Neutrophil (primary cell): Measurements from ENCODE around the gene GPR161.

Source experiments
- H3K27ac ChIP-seq: fragments of 200-600 bp; sonication (generic); 2 replicates; pipeline ENCODE4 v1.5.1; 2016; ENCODE audit warnings: mild to moderate bottlenecking, moderate library complexity
- H3K27me3 ChIP-seq: fragments of 200-600 bp; sonication (generic); 2 replicates; pipeline ENCODE4 v1.6.0; 2016; ENCODE audit warnings: mild to moderate bottlenecking
- H3K36me3 ChIP-seq: fragments of 200-600 bp; sonication (generic); 2 replicates; pipeline ENCODE4 v1.5.1; 2017
- H3K4me1 ChIP-seq, 2 experiments: fragments of 200-600 bp in 1 of 2; sonication (generic) in 1 of 2; 1 replicate in 1 of 2; 2 replicates in 1 of 2; pipeline versions ENCODE4 v1.5.1 to v1.6.1; 2013 to 2016; ENCODE audit warnings: low read depth in 1 of 2, low read length in 1 of 2, mild to moderate bottlenecking in 1 of 2, moderate library complexity in 1 of 2; ENCODE audit not compliant: control insufficient read depth in 1 of 2, insufficient read depth in 1 of 2
- H3K4me3 ChIP-seq, 2 experiments: fragments of 200-600 bp in 1 of 2; sonication (generic) in 1 of 2; 1 replicate in 1 of 2; 2 replicates in 1 of 2; pipeline ENCODE4 v1.5.1; 2013 to 2016; ENCODE audit warnings: low read depth in 1 of 2, low read length in 1 of 2, mild to moderate bottlenecking in 1 of 2, moderate library complexity in 1 of 2
- H3K9me3 ChIP-seq: fragments of 200-600 bp; sonication (generic); 2 replicates; pipeline ENCODE4 v1.5.1; 2016
- TF ChIP-seq, protein P1 (sequence below): fragments of 200-600 bp; sonication (generic); IDR thresholded peaks from 2 replicates; pipeline ENCODE4 v1.5.1; 2016; ENCODE audit warnings: antibody characterized with exemption

The GPR161 gene

DNA sequence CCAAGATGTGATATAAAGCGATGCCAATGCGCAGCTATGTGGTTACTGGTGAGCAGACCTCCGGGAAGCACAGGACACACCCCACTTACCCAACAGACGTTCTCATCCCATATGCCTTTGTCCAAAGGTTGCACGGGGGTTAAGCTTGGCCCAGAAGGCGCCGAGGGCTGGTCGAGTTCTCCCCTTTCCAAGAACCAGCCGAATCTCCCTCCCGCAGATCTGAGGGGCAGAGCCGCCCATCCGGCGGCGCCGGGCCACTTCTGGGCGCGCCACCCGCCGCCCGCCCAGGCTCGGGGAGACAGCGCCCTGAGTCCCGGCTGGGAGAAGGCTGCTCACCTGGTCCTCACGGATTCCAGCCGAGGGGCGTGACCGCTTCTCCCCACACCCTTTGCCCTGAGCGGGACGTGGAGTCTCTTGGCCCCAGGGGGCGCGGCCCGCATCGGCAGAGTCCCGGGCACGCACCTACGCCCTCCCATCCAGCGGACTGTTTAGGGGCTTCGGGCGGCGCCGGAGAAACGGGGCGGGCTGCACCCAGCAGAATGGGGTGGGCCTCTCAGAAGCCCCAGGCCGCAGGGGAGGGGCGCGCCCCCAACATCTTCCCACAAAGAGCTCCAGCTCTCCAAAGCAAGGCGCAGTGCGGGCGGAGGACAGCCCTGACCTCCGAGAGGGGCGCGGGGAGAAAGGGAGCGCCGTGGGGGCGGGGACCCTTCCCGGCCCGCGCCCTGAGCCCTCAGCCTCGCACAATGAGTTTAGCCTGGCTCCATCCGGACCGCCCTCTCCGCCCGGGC is 615 bp downstream of the GPR161 start:
- no peak overlapping the region for H3K27ac ChIP-seq
- peaks cover 12 to 15% of the 10 kb centered on the region in 2 experiments for H3K4me1 ChIP-seq
- no peaks in the 10 kb centered on the region for H3K36me3 ChIP-seq
- H3K9me3 ChIP-seq: no peaks in the 10 kb centered on the region
- H3K27me3 ChIP-seq: peaks cover 89% of the 10 kb centered on the region
- H3K4me3 ChIP-seq: peak overlapping the region; percentile 31 to 63
- TF ChIP-seq, protein P1, sequence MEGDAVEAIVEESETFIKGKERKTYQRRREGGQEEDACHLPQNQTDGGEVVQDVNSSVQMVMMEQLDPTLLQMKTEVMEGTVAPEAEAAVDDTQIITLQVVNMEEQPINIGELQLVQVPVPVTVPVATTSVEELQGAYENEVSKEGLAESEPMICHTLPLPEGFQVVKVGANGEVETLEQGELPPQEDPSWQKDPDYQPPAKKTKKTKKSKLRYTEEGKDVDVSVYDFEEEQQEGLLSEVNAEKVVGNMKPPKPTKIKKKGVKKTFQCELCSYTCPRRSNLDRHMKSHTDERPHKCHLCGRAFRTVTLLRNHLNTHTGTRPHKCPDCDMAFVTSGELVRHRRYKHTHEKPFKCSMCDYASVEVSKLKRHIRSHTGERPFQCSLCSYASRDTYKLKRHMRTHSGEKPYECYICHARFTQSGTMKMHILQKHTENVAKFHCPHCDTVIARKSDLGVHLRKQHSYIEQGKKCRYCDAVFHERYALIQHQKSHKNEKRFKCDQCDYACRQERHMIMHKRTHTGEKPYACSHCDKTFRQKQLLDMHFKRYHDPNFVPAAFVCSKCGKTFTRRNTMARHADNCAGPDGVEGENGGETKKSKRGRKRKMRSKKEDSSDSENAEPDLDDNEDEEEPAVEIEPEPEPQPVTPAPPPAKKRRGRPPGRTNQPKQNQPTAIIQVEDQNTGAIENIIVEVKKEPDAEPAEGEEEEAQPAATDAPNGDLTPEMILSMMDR: no peak

DNA sequence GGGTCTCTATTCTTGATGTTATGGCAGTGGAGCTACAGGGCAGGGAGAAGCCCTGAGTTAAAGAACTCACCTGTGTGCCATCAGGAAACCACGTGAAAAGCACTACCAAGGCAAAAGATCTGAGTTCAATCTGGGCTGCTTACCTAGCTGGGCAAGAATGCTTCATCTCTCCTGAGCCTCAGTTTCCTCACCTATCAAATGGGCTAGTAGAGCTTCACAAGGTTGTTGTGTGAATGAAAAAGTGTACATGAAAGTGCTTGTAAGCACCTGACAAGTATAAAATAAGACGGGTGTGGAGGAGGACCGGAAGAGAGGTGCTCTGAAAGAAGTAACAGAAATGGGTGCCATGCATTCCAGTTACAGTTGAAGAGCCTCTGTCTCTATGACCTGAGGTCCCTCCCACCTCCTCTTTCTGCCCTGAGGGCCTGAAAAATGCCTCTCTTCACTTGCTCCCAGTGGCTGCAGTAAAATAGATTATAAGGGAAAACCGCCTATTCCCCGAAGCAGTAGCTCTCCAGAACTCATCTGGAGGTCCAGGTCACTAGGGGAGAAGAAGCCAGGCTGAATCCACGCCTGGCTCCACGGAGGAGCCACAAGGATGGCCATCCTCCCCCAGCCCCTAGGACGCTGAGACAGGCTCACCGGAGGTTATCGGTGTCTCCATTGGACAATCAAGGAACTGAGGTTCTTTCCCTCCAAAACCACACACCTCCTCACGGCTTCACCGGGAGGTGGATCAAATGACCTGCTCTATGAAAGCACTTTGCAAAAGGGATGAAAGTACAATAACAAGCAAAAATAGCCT is 1.4 kb downstream of the GPR161 start:
- no peaks in the 10 kb centered on the region for H3K9me3 ChIP-seq
- TF ChIP-seq, protein P1: no peak
- H3K27ac ChIP-seq: no peak overlapping the region
- H3K4me3 ChIP-seq: peak overlapping the region in 1 of 2 experiments; percentile 63
- H3K4me1 ChIP-seq: peaks cover 12 to 15% of the 10 kb centered on the region in 2 experiments
- H3K27me3 ChIP-seq: peaks cover 93% of the 10 kb centered on the region
- no peaks in the 10 kb centered on the region for H3K36me3 ChIP-seq

DNA sequence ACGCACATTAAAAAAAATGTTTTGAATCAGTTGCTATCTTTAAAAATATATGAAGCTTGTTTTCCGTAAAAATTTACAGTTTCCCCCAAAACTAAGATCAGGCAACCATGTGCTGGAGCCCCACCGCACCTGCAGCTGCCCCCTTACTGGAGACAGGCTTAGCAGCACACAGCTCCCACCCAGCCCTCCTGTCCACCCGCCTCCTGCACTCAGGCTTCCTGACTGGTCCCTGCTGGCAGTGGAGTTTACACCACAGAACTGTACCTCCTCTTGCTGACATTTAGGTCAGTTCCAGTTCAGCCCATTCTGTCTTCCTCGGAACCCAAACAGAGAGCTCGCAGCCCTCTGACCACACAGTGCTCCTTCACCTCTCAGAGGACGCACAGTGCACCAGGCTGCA is 2.1 kb downstream of the GPR161 start:
- Histone ChIP-seq H3K36me3 (no peaks in the 10 kb centered on the region), H3K4me1 (peaks cover 12 to 15% of the 10 kb centered on the region in 2 experiments), H3K4me3 (no peak overlapping the region), H3K27me3 (peaks cover 86% of the 10 kb centered on the region), H3K9me3 (no peaks in the 10 kb centered on the region), H3K27ac (no peak overlapping the region)
- TF ChIP-seq, protein P1: no peak

DNA sequence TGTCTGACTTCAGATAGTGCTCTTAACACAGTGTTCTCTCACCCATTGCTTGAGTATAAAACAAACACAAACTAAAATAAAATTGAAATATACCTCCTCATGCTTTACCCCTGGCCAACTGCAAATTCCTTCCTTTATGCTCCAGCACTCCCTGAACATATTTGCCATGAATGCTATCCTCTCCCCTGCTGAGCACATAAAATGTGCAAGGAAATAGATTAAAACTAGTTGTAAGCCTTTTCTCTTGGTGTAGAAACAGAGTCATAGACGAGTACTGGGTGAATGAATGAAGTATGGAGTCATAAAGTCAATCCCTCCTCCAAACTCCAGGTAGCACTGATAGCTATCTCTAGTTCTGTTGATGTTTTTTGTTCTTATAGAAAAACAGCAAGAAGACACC is 2.6 kb downstream of the GPR161 start:
- H3K4me3 ChIP-seq: no peak overlapping the region
- H3K36me3 ChIP-seq: no peaks in the 10 kb centered on the region
- H3K27ac ChIP-seq: no peak overlapping the region
- peaks cover 12 to 15% of the 10 kb centered on the region in 2 experiments for H3K4me1 ChIP-seq
- no peaks in the 10 kb centered on the region for H3K9me3 ChIP-seq
- TF ChIP-seq, protein P1: no peak
- peaks cover 81% of the 10 kb centered on the region for H3K27me3 ChIP-seq

DNA sequence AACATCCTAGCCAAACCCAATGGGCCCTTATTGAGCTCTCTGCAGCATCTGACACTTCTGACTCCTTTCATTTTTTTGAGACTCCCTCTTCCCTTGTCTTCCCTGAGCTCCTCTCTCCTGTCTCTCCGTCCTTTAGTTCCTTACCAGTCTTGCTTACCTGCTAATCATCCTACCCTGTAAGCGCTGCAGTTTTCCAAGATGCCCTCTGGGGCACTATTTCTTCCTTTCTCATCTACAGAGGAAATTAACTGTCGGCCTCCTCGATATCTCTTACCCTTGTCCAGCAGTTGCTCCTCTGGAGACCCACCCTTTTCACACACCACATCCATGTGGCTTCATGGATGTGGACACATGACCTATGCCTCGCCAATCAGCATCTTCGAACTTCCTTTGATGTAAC is 6.8 kb downstream of the GPR161 start:
- TF ChIP-seq, protein P1: no peak
- H3K9me3 ChIP-seq: no peaks in the 10 kb centered on the region
- no peaks in the 10 kb centered on the region for H3K36me3 ChIP-seq
- H3K27me3 ChIP-seq: peaks cover 39% of the 10 kb centered on the region
- no peak overlapping the region for H3K27ac ChIP-seq
- no peak overlapping the region for H3K4me3 ChIP-seq
- no peaks in the 10 kb centered on the region for H3K4me1 ChIP-seq
